Skin epidermis (tissue), 12 donors: ENCODE measurements around the gene ARTN.

Experiments
- H3K27ac ChIP-seq, 21 experiments: fragments of 200-600 bp; sonication (generic) in 11 of 21; one replicate each; pipeline ENCODE4 v1.5.0; 2020; ENCODE audit warnings: mild to moderate bottlenecking in 3 of 21, inconsistent platforms in 2 of 21, moderate library complexity in 2 of 21
- H3K4me3 ChIP-seq, 7 experiments: fragments of 200-600 bp; sonication (generic) in 2 of 7; one replicate each; pipeline ENCODE4 v1.5.0; 2020; ENCODE audit warnings: inconsistent platforms in 2 of 7, mild to moderate bottlenecking in 2 of 7, moderate library complexity in 1 of 7

The ARTN gene

GRCh38 chr1:43945674-43946235, 12.2 kb downstream of the ARTN start:
- Histone ChIP-seq H3K4me3 (peak overlapping the region; percentile 58 to 86 (median 64)), H3K27ac (peak overlapping the region; percentile 32 to 100 (median 99))

- H3K4me3 ChIP-seq, result peak within 1 kb of the TSS; percentile 58 to 86 (median 64)
- H3K27ac ChIP-seq, result peak within 1 kb of the TSS; percentile 84 to 100 (median 99)
These were observed 12.8 kb downstream of the ARTN start, which contains the start of gene IPO13 for GRCh38 chr1:43946236-43947060. Gene IPO13 (plus strand): TSS chr1:43946950. CDS start chr1:43947601, 651 bp downstream.

- peak overlapping the region; percentile 84 to 100 (median 99) for H3K27ac ChIP-seq
- peak overlapping the region; percentile 58 to 86 (median 64) for H3K4me3 ChIP-seq
These were observed 13.7 kb downstream of the ARTN start for GRCh38 chr1:43947061-43947873.

DNA sequence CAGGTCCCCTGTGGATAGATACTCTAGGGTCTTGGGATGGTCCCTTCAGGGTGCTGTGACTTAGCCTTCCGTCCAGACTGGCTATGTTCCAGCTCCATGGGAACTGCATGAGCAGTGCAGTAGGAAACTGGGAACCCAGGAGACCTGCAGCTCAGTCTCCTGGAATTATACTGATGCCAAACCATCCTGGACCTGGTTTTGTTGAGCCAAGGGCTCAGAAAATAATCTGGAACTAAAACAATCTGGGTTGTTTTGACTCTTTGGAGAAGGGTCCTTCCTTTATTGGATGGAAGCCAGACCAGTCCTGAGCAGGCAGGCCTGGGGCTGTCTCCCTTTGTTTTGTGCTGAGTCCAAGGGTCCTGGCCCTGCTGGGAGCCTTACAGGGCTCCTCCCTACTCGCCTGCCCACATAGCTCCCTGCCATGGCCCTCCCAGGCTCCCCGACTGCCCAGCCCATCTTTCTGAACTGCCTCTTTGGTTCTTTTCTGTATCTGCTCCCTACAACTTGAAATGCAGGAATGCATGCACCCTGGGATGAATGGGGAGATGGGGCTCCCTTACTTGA, 14.4 kb downstream of the ARTN start:
- H3K4me3 ChIP-seq, result peak overlapping the region in 6 of 7 experiments; percentile 58 to 71 (median 63)
- H3K27ac ChIP-seq, result peak overlapping the region in 11 of 21 experiments; percentile 84 to 99 (median 98)

DNA sequence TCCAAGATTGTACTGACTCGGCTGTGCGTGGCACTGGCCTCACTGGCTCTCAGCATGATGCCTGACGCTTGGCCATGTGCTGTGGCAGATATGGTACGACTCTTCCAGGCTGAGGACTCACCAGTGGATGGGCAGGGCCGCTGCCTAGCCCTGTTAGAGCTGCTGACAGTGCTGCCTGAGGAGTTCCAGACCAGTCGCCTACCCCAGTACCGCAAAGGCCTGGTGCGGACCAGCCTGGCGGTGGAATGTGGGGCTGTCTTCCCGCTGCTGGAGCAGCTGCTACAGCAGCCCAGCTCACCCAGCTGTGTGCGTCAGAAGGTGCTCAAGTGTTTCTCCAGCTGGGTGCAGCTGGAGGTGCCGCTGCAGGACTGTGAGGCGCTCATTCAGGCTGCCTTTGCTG, 16.1 kb downstream of the ARTN start:
- Histone ChIP-seq H3K27ac (no peak overlapping the region), H3K4me3 (no peak overlapping the region)

GRCh38 chr1:43951021-43951985, 17.7 kb downstream of the ARTN start:
- Histone ChIP-seq H3K4me3 (no peak overlapping the region), H3K27ac (no peak overlapping the region)

GRCh38 chr1:43952731-43953346, 19.2 kb downstream of the ARTN start:
- no peak overlapping the region for H3K27ac ChIP-seq
- no peak overlapping the region for H3K4me3 ChIP-seq

DNA sequence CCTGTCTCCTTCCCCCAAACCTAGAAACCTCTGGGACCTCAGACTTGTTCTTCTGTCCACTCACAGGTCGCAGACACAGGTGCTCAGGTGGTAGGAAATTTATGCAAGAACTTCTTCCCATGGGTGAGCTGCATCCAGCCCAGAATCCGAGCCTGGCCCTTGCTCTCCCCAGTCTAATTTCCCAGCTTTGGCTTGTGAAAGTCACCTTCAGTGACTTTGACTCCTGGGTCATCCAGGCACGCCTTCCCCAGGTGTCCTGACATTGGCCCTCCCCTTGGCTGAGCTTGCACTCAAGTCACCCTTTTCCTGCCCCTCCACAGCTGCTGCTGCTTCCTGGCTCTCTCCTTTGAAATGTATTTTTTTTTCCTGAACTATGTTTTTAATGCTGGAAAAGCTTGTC, 19.8 kb downstream of the ARTN start:
- no peak overlapping the region for H3K27ac ChIP-seq

GRCh38 chr1:43954036-43954435, 20.4 kb downstream of the ARTN start:
- no peak overlapping the region for H3K4me3 ChIP-seq
- no peak overlapping the region for H3K27ac ChIP-seq

More for the DNA sequence above, 19.8 kb downstream of the ARTN start:
- no peak overlapping the region for H3K4me3 ChIP-seq

DNA sequence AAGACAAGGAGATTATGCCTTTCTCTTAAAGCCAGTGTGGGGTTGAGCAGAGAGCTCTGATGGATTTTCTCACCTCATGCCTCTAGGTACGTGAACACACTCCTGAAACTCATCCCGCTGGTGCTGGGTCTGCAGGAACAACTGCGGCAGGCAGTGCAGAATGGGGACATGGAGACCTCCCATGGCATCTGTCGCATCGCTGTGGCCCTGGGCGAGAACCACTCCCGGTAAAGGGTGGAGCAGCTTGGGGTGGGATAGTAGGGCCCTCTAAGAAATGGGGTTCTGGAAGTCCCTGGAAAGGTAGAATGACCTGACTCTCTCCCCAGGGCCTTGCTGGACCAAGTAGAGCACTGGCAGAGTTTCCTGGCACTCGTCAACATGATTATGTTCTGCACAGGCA, 22.6 kb downstream of the ARTN start:
- Histone ChIP-seq H3K27ac (no peak overlapping the region), H3K4me3 (no peak overlapping the region)

GRCh38 chr1:43957407-43958040, 23.9 kb downstream of the ARTN start:
- Histone ChIP-seq H3K4me3 (no peak overlapping the region), H3K27ac (no peak overlapping the region)

- no peak overlapping the region for H3K4me3 ChIP-seq
- no peak overlapping the region for H3K27ac ChIP-seq
These were observed 25.0 kb downstream of the ARTN start for GRCh38 chr1:43958351-43959255.

GRCh38 chr1:43960798-43961197, 27.2 kb downstream of the ARTN start:
- Histone ChIP-seq H3K4me3 (no peak overlapping the region), H3K27ac (no peak overlapping the region)

GRCh38 chr1:43961692-43962091, 28.1 kb downstream of the ARTN start:
- no peak overlapping the region for H3K4me3 ChIP-seq
- H3K27ac ChIP-seq, result no peak overlapping the region

DNA sequence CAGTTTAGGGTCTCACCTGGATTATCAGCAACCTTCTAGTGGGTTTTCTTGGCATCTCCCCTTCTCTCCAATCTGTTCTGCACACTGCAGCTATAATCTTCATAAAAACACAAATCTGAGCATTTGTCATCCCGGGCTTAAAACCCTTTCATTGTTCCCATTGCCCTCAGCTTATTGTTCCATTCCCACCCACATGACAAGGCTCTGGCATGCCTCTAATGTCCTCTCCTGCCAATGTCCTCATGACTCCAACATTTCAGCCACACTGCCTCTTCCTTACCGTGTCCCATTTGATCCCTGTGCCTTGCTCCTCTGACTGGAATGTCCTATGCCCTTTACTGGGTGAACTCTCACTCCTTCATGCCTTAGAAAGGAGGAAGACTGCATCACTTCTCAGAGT, 28.7 kb downstream of the ARTN start:
- no peak overlapping the region for H3K27ac ChIP-seq
- no peak overlapping the region for H3K4me3 ChIP-seq

DNA sequence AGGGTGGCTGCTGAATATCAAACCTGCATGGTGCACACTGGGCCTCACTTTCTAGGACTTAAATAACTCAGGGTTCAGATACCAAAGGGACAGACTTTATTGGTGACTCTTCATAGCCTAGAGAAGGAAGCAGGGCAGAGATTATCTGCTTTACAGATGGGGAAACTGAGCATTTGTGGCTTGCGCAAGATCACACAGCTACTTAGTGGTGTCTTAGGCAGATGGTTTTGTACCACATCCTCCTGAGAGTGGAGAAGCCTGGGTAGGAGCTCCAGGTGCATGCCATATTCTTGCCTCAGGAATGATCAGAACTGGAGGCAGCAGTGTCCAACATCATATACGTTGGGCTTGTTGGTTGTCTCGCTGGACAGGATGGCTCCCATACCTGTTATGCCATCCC, 29.4 kb downstream of the ARTN start:
- no peak overlapping the region for H3K27ac ChIP-seq
- no peak overlapping the region for H3K4me3 ChIP-seq

GRCh38 chr1:43963890-43964289, 30.3 kb downstream of the ARTN start:
- Histone ChIP-seq H3K27ac (no peak overlapping the region), H3K4me3 (no peak overlapping the region)
